Measurements from ENCODE around the gene GLOD5.

The GLOD5 gene

GRCh38 chrX:48761674-48762471 lies at the start of gene GLOD5:
GLOD5 (plus strand) TSS chrX:48761747; CDS start chrX:48761791, 44 bp downstream.
- Histone ChIP-seq H3K9me3 (ENCODE audit: severe bottlenecking) (no peaks in the 10 kb centered on the region), H3K36me3 (ENCODE audit: low read depth) (no peaks in the 10 kb centered on the region), H3K27ac (ENCODE audit: poor library complexity, severe bottlenecking) (no peak within 1 kb of the TSS), H3K27me3 (ENCODE audit: insufficient read depth, poor library complexity, severe bottlenecking) (no peaks in the 10 kb centered on the region), H3K4me1 (ENCODE audit: insufficient read depth, poor library complexity, severe bottlenecking) (no peaks in the 10 kb centered on the region), H3K4me3 (ENCODE audit: severe bottlenecking) (no peak within 1 kb of the TSS)
- DNase-seq (ENCODE audit: low spot score) (no peak), ATAC-seq (ENCODE audit: low read depth) (peak; percentile 100)
- TF ChIP-seq CTCF (IDR thresholded peaks at IDR 0.05; ENCODE audit: poor library complexity, severe bottlenecking): peak; percentile 57

GRCh38 chrX:48711929-48712505 lies 49.5 kb upstream of the GLOD5 start:
- Histone ChIP-seq H3K4me1 (ENCODE audit: insufficient read depth, poor library complexity, severe bottlenecking) (no peaks in the 10 kb centered on the region), H3K9me3 (ENCODE audit: severe bottlenecking) (no peaks in the 10 kb centered on the region), H3K27me3 (ENCODE audit: insufficient read depth, poor library complexity, severe bottlenecking) (no peaks in the 10 kb centered on the region), H3K36me3 (ENCODE audit: low read depth) (no peaks in the 10 kb centered on the region), H3K4me3 (ENCODE audit: severe bottlenecking) (no peak overlapping the region), H3K27ac (ENCODE audit: poor library complexity, severe bottlenecking) (no peak overlapping the region)
- DNase-seq (ENCODE audit: low spot score) (no peak), ATAC-seq (ENCODE audit: low read depth) (no peak)
- TF ChIP-seq CTCF (IDR thresholded peaks at IDR 0.05; ENCODE audit: poor library complexity, severe bottlenecking): no peak

- Histone ChIP-seq H3K27me3 (ENCODE audit: insufficient read depth, poor library complexity, severe bottlenecking) (no peaks in the 10 kb centered on the region), H3K36me3 (ENCODE audit: low read depth) (no peaks in the 10 kb centered on the region), H3K4me3 (ENCODE audit: severe bottlenecking) (no peak overlapping the region), H3K9me3 (ENCODE audit: severe bottlenecking) (no peaks in the 10 kb centered on the region), H3K4me1 (ENCODE audit: insufficient read depth, poor library complexity, severe bottlenecking) (no peaks in the 10 kb centered on the region), H3K27ac (ENCODE audit: poor library complexity, severe bottlenecking) (no peak overlapping the region)
- DNase-seq (ENCODE audit: low spot score) (no peak), ATAC-seq (ENCODE audit: low read depth) (no peak)
- TF ChIP-seq CTCF (IDR thresholded peaks at IDR 0.05; ENCODE audit: poor library complexity, severe bottlenecking): no peak
Observed at GRCh38 chrX:48713847-48714246, 47.7 kb upstream of the GLOD5 start.

- no peak for TF ChIP-seq CTCF (IDR thresholded peaks at IDR 0.05; ENCODE audit: poor library complexity, severe bottlenecking)
- no peak overlapping the region for H3K4me3 ChIP-seq (ENCODE audit: severe bottlenecking)
- H3K27me3 ChIP-seq (ENCODE audit: insufficient read depth, poor library complexity, severe bottlenecking): no peaks in the 10 kb centered on the region
- no peak overlapping the region for H3K27ac ChIP-seq (ENCODE audit: poor library complexity, severe bottlenecking)
- H3K9me3 ChIP-seq (ENCODE audit: severe bottlenecking): no peaks in the 10 kb centered on the region
- H3K4me1 ChIP-seq (ENCODE audit: insufficient read depth, poor library complexity, severe bottlenecking): no peaks in the 10 kb centered on the region
- ATAC-seq (ENCODE audit: low read depth): no peak
- DNase-seq (ENCODE audit: low spot score): no peak
- no peaks in the 10 kb centered on the region for H3K36me3 ChIP-seq (ENCODE audit: low read depth)
Observed at GRCh38 chrX:48714573-48714972, 47.0 kb upstream of the GLOD5 start.

- no peak for ATAC-seq (ENCODE audit: low read depth)
- Histone ChIP-seq H3K27ac (ENCODE audit: poor library complexity, severe bottlenecking) (no peak overlapping the region), H3K36me3 (ENCODE audit: low read depth) (no peaks in the 10 kb centered on the region), H3K4me1 (ENCODE audit: insufficient read depth, poor library complexity, severe bottlenecking) (no peaks in the 10 kb centered on the region), H3K4me3 (ENCODE audit: severe bottlenecking) (no peak overlapping the region), H3K9me3 (ENCODE audit: severe bottlenecking) (no peaks in the 10 kb centered on the region), H3K27me3 (ENCODE audit: insufficient read depth, poor library complexity, severe bottlenecking) (no peaks in the 10 kb centered on the region)
- no peak for DNase-seq (ENCODE audit: low spot score)
- TF ChIP-seq CTCF (IDR thresholded peaks at IDR 0.05; ENCODE audit: poor library complexity, severe bottlenecking): no peak
Observed at GRCh38 chrX:48715072-48715471, 46.5 kb upstream of the GLOD5 start.
